ENCODE results near the gene SLC6A9. TPM values are rescaled to one million over a fixed set of nuclear protein-coding genes. Genes with fewer than 3 reads are reported as not detected.

SLC6A9 gene
- total RNA-seq, 2 experiments from 2014 or later, result 1.9 to 2.3 TPM

- no peak for DNase-seq
- ChIA-PET POLR2A (no interaction called here), CTCF (no interaction called here)
- peaks cover 15% of the 10 kb centered on the region for H3K36me3 Mint-ChIP-seq (ENCODE audit: low read depth)
- H3K27me3 Mint-ChIP-seq (ENCODE audit: low read depth), result no peaks in the 10 kb centered on the region
- no peaks in the 10 kb centered on the region for H3K9me3 Mint-ChIP-seq (ENCODE audit: insufficient read depth)
- H3K4me1 Mint-ChIP-seq (ENCODE audit: low read depth), result peaks cover 14% of the 10 kb centered on the region
- H3K27ac Mint-ChIP-seq, result no peak overlapping the region
- no peak overlapping the region for H3K4me3 Mint-ChIP-seq
- ATAC-seq, result no peak
These were observed 70.5 kb downstream of the SLC6A9 start for GRCh38 chr1:43960798-43961197.

GRCh38 chr1:43958351-43959255 lies 72.7 kb downstream of the SLC6A9 start:
- peaks cover 15% of the 10 kb centered on the region for H3K36me3 Mint-ChIP-seq (ENCODE audit: low read depth)
- H3K4me1 Mint-ChIP-seq (ENCODE audit: low read depth), result peaks cover 14% of the 10 kb centered on the region
- H3K9me3 Mint-ChIP-seq (ENCODE audit: insufficient read depth), result no peaks in the 10 kb centered on the region
- H3K4me3 Mint-ChIP-seq, result no peak overlapping the region
- H3K27ac Mint-ChIP-seq, result no peak overlapping the region
- no peak for DNase-seq
- POLR2A ChIA-PET, result no interaction called here
- no peaks in the 10 kb centered on the region for H3K27me3 Mint-ChIP-seq (ENCODE audit: low read depth)
- CTCF ChIA-PET, result interaction anchor here (1.2 to 1.7 kb wide), 2 partner anchors 11 to 195 kb away, joined by 5 read pairs; partner anchors contain the start of gene IPO13
- no peak for ATAC-seq

GRCh38 chr1:43957407-43958040 lies 73.7 kb downstream of the SLC6A9 start:
- H3K27ac Mint-ChIP-seq, result no peak overlapping the region
- H3K36me3 Mint-ChIP-seq (ENCODE audit: low read depth), result peaks cover 15% of the 10 kb centered on the region
- CTCF ChIA-PET, result interaction anchor here (1.2 to 3.6 kb wide), 2 partner anchors 23 to 194 kb away, joined by 5 to 16 read pairs; partner anchors contain the start of gene ARTN
- H3K4me3 Mint-ChIP-seq, result no peak overlapping the region
- no peaks in the 10 kb centered on the region for H3K27me3 Mint-ChIP-seq (ENCODE audit: low read depth)
- DNase-seq (no peak), ATAC-seq (no peak)
- POLR2A ChIA-PET, result interaction anchor here (1.3 kb wide), 1 partner anchor 10 kb away, joined by 3 read pairs; the partner anchor contains the start of gene IPO13
- peaks cover 4% of the 10 kb centered on the region for H3K4me1 Mint-ChIP-seq (ENCODE audit: low read depth)
- no peaks in the 10 kb centered on the region for H3K9me3 Mint-ChIP-seq (ENCODE audit: insufficient read depth)

- CTCF ChIA-PET, result interaction anchor here (1.0 to 3.6 kb wide), 3 partner anchors 10 to 193 kb away, joined by 3 to 16 read pairs (median 9); partner anchors contain the start of genes ARTN and IPO13
- H3K27me3 Mint-ChIP-seq (ENCODE audit: low read depth), result no peaks in the 10 kb centered on the region
- peaks cover 10% of the 10 kb centered on the region for H3K36me3 Mint-ChIP-seq (ENCODE audit: low read depth)
- no peak overlapping the region for H3K27ac Mint-ChIP-seq
- DNase-seq (no peak), ATAC-seq (no peak)
- H3K9me3 Mint-ChIP-seq (ENCODE audit: insufficient read depth), result no peaks in the 10 kb centered on the region
- POLR2A ChIA-PET, result interaction anchor here (1.3 kb wide), 1 partner anchor 9 kb away, joined by 3 read pairs; the partner anchor contains the start of gene IPO13
- no peaks in the 10 kb centered on the region for H3K4me1 Mint-ChIP-seq (ENCODE audit: low read depth)
- H3K4me3 Mint-ChIP-seq, result no peak overlapping the region
These were observed 75.0 kb downstream of the SLC6A9 start for GRCh38 chr1:43956234-43956633.

- H3K36me3 Mint-ChIP-seq (ENCODE audit: low read depth), result peaks cover 12% of the 10 kb centered on the region
- POLR2A ChIA-PET, result no interaction called here
- H3K9me3 Mint-ChIP-seq (ENCODE audit: insufficient read depth), result no peaks in the 10 kb centered on the region
- CTCF ChIA-PET, result interaction anchor here (0.9 to 1.9 kb wide), 3 partner anchors 13 to 21 kb away, joined by 3 to 6 read pairs (median 3); partner anchors contain the start of gene ARTN
- H3K27ac Mint-ChIP-seq, result no peak overlapping the region
- no peak overlapping the region for H3K4me3 Mint-ChIP-seq
- H3K4me1 Mint-ChIP-seq (ENCODE audit: low read depth), result no peaks in the 10 kb centered on the region
- H3K27me3 Mint-ChIP-seq (ENCODE audit: low read depth), result no peaks in the 10 kb centered on the region
- DNase-seq (no peak), ATAC-seq (no peak)
These were observed 77.2 kb downstream of the SLC6A9 start for GRCh38 chr1:43954036-43954435.

- DNase-seq (no peak), ATAC-seq (no peak)
- CTCF ChIA-PET, result interaction anchor here (0.9 to 1.9 kb wide), 3 partner anchors 14 to 20 kb away, joined by 3 to 6 read pairs (median 3); partner anchors contain the start of gene ARTN
- Mint-ChIP-seq H3K9me3 (ENCODE audit: insufficient read depth) (no peaks in the 10 kb centered on the region), H3K27ac (no peak overlapping the region), H3K4me1 (ENCODE audit: low read depth) (peaks cover 7% of the 10 kb centered on the region), H3K4me3 (no peak overlapping the region), H3K27me3 (ENCODE audit: low read depth) (no peaks in the 10 kb centered on the region), H3K36me3 (ENCODE audit: low read depth) (peaks cover 9% of the 10 kb centered on the region)
- POLR2A ChIA-PET, result no interaction called here
These were observed 77.9 kb downstream of the SLC6A9 start for GRCh38 chr1:43953361-43953760.

- POLR2A ChIA-PET, result no interaction called here
These were observed 78.4 kb downstream of the SLC6A9 start for GRCh38 chr1:43952731-43953346.

GRCh38 chr1:43951021-43951985 lies 80.0 kb downstream of the SLC6A9 start:
- DNase-seq (no peak), ATAC-seq (no peak)
- ChIA-PET CTCF (interaction anchor here (2.4 to 10.1 kb wide), 2 partner anchors 16 to 188 kb away, joined by 8 to 148 read pairs; partner anchors contain the start of gene ARTN), POLR2A (interaction anchor here (0.7 kb wide), 1 partner anchor 216 kb away, joined by 3 read pairs; no protein-coding TSS in a partner anchor)
- Mint-ChIP-seq H3K27ac (no peak overlapping the region), H3K36me3 (ENCODE audit: low read depth) (peaks cover 6% of the 10 kb centered on the region), H3K27me3 (ENCODE audit: low read depth) (no peaks in the 10 kb centered on the region), H3K4me1 (ENCODE audit: low read depth) (peaks cover 16% of the 10 kb centered on the region), H3K4me3 (no peak overlapping the region), H3K9me3 (ENCODE audit: insufficient read depth) (no peaks in the 10 kb centered on the region)

More at GRCh38 chr1:43952731-43953346, 78.4 kb downstream of the SLC6A9 start:
- no peak overlapping the region for H3K27ac Mint-ChIP-seq
- CTCF ChIA-PET, result interaction anchor here (0.7 to 1.9 kb wide), 4 partner anchors 13 to 20 kb away, joined by 3 to 6 read pairs (median 4); partner anchors contain the start of gene ARTN
- H3K9me3 Mint-ChIP-seq (ENCODE audit: insufficient read depth), result no peaks in the 10 kb centered on the region
- H3K4me3 Mint-ChIP-seq, result no peak overlapping the region
- DNase-seq, result no peak
- H3K36me3 Mint-ChIP-seq (ENCODE audit: low read depth), result peaks cover 9% of the 10 kb centered on the region
- H3K4me1 Mint-ChIP-seq (ENCODE audit: low read depth), result peaks cover 11% of the 10 kb centered on the region
- H3K27me3 Mint-ChIP-seq (ENCODE audit: low read depth), result no peaks in the 10 kb centered on the region
- no peak for ATAC-seq

- ATAC-seq (no peak), DNase-seq (no peak)
- Mint-ChIP-seq H3K4me1 (ENCODE audit: low read depth) (peaks cover 31% of the 10 kb centered on the region), H3K9me3 (ENCODE audit: insufficient read depth) (no peaks in the 10 kb centered on the region), H3K27ac (no peak overlapping the region), H3K27me3 (ENCODE audit: low read depth) (no peaks in the 10 kb centered on the region), H3K4me3 (no peak overlapping the region), H3K36me3 (ENCODE audit: low read depth) (peaks cover 6% of the 10 kb centered on the region)
- ChIA-PET POLR2A (interaction anchor here (0.6 kb wide), 1 partner anchor 24 kb away, joined by 3 read pairs; no protein-coding TSS in a partner anchor), CTCF (interaction anchor here (0.8 to 10.1 kb wide), 4 partner anchors 14 to 298 kb away, joined by 3 to 148 read pairs (median 6); partner anchors contain the start of genes ARTN and DPH2)
These were observed 81.6 kb downstream of the SLC6A9 start for GRCh38 chr1:43949678-43950077.

GRCh38 chr1:43947874-43948437 lies 83.3 kb downstream of the SLC6A9 start:
- H3K27ac Mint-ChIP-seq, result peak overlapping the region; percentile 94
- DNase-seq, result no peak
- H3K36me3 Mint-ChIP-seq (ENCODE audit: low read depth), result peaks cover 6% of the 10 kb centered on the region
- POLR2A ChIA-PET, result interaction anchor here (1.5 kb wide), 1 partner anchor 27 kb away, joined by 5 read pairs; the partner anchor contains the start of gene ATP6V0B
- ATAC-seq, result no peak
- CTCF ChIA-PET, result interaction anchor here (1.3 to 10.1 kb wide), 3 partner anchors 11 to 184 kb away, joined by 4 to 148 read pairs (median 5); partner anchors contain the start of gene ARTN
- H3K4me1 Mint-ChIP-seq (ENCODE audit: low read depth), result peaks cover 34% of the 10 kb centered on the region
- H3K27me3 Mint-ChIP-seq (ENCODE audit: low read depth), result no peaks in the 10 kb centered on the region
- peak overlapping the region; percentile 82 for H3K4me3 Mint-ChIP-seq
- no peaks in the 10 kb centered on the region for H3K9me3 Mint-ChIP-seq (ENCODE audit: insufficient read depth)

Data from activated CD8-positive, alpha-beta T cell treated with anti-CD3 and anti-CD28 coated beads, Interleukin-2, amount 10 ng/mL, durations not matched to agents 7 days and 5 days (primary cell).